PFSK-1 (cell line): ENCODE measurements around the gene TP53TG5.

Source experiments
- FOXP2 ChIP-seq: optimal IDR thresholded peaks from 2 replicates; pipeline ENCODE3; 2011; ENCODE audit warnings: borderline replicate concordance, control low read depth, inconsistent platforms; ENCODE audit not compliant: insufficient read depth; ENCODE audit errors: extremely low read length, extremely low read depth
- POLR2AphosphoS5 ChIP-seq: IDR thresholded peaks from 2 replicates; pipeline ENCODE4 v1.6.1; 2012; ENCODE audit warnings: low read depth, mild to moderate bottlenecking, control low read depth, low read length, moderate library complexity
- SIN3A ChIP-seq: IDR thresholded peaks from 2 replicates; pipeline ENCODE4 v1.6.1; 2012; ENCODE audit warnings: mild to moderate bottlenecking, low read length, moderate library complexity, borderline replicate concordance; ENCODE audit not compliant: insufficient read depth
- TAF1 ChIP-seq: IDR thresholded peaks from 2 replicates; pipeline ENCODE4 v1.6.1; 2012; ENCODE audit warnings: low read length, control low read depth, borderline replicate concordance; ENCODE audit not compliant: insufficient read depth
- TF ChIP-seq, protein P1 (sequence below), 2 experiments: IDR thresholded peaks; 2 replicates each; pipeline versions ENCODE4 v1.6.1 to v1.8.0; 2011 to 2012; ENCODE audit warnings: low read depth in 2 of 2, low read length in 2 of 2, control low read depth in 1 of 2, inconsistent platforms in 1 of 2, mild to moderate bottlenecking in 1 of 2, moderate library complexity in 1 of 2; ENCODE audit not compliant: insufficient read depth in 1 of 2

Gene TP53TG5

DNA sequence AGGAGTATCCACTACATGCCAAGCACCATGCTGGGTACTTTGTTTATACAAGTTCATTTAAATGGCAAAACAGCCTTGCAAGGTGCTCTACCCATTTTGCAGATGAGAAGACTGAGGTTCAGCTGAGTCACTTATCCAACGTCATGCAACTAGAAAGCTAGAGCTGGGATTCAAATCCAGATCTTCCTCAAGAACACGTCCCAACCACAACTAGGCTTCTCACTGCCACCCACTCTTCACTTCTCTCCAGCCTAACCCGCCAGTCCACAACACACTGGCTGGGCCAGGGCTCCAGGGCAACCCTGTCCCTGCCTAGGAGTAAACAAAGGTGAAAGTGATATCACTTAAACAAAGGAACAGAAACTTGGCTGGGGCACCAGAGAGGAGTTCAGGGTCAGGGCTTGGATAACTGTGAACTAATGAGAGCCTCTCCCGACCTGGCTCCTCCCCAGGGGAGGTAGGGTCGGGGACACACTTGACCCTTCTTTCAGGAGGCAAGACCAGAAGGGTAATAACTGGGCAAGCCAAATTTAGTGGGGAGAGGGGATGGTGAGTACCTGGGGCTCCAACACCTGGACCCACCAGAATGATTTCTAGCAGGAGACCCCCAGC lies 37.8 kb downstream of the TP53TG5 start:
- TF ChIP-seq SIN3A (no peak), POLR2AphosphoS5 (no peak), FOXP2 (no peak), TAF1 (no peak)
- TF ChIP-seq, protein P1, sequence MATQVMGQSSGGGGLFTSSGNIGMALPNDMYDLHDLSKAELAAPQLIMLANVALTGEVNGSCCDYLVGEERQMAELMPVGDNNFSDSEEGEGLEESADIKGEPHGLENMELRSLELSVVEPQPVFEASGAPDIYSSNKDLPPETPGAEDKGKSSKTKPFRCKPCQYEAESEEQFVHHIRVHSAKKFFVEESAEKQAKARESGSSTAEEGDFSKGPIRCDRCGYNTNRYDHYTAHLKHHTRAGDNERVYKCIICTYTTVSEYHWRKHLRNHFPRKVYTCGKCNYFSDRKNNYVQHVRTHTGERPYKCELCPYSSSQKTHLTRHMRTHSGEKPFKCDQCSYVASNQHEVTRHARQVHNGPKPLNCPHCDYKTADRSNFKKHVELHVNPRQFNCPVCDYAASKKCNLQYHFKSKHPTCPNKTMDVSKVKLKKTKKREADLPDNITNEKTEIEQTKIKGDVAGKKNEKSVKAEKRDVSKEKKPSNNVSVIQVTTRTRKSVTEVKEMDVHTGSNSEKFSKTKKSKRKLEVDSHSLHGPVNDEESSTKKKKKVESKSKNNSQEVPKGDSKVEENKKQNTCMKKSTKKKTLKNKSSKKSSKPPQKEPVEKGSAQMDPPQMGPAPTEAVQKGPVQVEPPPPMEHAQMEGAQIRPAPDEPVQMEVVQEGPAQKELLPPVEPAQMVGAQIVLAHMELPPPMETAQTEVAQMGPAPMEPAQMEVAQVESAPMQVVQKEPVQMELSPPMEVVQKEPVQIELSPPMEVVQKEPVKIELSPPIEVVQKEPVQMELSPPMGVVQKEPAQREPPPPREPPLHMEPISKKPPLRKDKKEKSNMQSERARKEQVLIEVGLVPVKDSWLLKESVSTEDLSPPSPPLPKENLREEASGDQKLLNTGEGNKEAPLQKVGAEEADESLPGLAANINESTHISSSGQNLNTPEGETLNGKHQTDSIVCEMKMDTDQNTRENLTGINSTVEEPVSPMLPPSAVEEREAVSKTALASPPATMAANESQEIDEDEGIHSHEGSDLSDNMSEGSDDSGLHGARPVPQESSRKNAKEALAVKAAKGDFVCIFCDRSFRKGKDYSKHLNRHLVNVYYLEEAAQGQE (IDR thresholded peaks at IDR 0.05; ENCODE audit: insufficient read depth in 1 of 2, low read depth in 2 of 2, low read length in 2 of 2), result no peak

DNA sequence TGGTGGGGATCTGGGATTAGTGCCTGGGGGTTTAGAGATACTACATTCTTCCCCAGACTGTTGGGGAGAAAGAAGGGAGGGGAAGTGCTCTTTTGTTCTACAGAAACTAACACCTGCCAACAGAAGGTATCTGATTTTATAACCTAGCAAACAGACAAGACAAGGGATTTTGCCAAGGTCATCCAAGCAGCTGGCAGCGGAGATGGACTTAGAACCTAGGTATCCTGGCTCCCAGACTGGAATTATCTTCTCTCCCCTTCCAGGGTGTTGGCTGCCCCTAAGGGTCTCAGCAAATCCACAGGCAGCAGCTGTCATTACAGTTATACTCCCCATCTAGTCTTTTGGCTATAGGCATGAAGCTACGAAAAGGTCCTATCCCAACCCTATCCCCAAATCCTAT lies 38.3 kb downstream of the TP53TG5 start:
- no peak for TF ChIP-seq TAF1
- TF ChIP-seq POLR2AphosphoS5, result no peak
- no peak for TF ChIP-seq SIN3A
- TF ChIP-seq FOXP2, result no peak
- TF ChIP-seq, protein P1 (IDR thresholded peaks at IDR 0.05; ENCODE audit: insufficient read depth in 1 of 2, low read depth in 2 of 2, low read length in 2 of 2), result no peak

DNA sequence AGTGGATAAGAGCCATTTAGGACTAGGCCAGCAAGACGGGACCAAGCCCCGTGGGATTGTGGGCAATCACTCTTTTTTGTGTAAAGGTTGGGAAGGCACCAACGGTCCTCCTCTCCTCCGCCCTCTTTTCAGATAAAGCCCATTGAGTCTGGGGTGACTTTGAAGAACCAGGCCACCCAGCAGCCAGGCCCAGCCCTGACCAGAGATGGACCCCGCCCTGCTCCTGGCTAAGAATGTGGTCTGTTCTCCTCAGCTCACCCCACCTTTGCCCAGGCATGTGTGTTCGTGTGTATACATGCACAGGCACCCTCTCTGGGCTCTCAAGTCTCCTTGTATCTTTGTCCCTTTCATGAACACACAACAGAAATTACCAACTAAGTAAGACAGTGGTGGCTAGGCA lies 39.0 kb downstream of the TP53TG5 start:
- TF ChIP-seq POLR2AphosphoS5, result no peak
- TF ChIP-seq SIN3A, result no peak

DNA sequence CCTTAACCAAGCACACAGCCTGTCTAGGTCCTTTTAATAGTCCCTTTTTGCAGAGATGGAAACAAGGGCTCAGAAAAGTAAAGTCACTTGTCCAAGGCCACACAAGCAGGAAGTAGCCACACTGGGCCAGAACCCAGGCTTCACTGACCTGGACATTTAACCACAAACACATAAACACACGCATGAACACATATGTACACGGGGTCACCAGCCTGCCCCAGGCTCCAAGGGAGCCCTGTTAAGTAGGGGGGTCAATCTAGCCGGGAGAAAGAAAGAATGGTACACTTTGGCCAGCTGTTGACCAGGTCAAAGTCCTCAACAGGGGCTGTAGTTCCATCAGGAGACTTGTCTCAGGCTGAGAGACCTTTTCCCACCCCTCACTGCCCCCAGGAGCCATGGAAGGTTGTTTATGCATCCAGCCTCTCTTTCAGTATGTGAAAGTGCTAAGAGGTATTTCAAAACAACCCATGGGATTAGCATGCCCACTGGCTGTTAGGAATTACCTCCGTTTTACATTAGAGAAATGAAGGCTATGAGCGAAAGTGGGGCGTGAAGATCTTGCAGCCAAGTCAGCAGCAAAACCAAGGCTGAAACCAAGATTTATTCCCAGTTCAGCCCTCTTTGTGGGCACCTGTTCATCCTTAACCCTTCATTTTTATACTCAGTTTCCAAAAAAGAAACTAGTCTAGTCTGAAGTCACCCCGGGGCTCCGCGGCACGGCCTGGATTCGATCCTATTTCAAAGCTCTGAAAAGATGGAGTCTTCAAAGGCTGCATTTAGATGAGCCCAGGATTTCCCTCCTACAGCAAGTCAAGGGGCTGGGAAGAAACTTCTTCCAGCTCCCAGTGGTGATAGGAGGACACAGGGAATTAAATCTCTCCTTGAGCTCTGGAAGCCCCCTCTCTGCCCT lies 39.7 kb downstream of the TP53TG5 start:
- TF ChIP-seq POLR2AphosphoS5, result no peak
- no peak for TF ChIP-seq SIN3A
- no peak for TF ChIP-seq TAF1
- TF ChIP-seq, protein P1 (IDR thresholded peaks at IDR 0.05; ENCODE audit: insufficient read depth in 1 of 2, low read depth in 2 of 2, low read length in 2 of 2), result no peak
- TF ChIP-seq FOXP2, result no peak

DNA sequence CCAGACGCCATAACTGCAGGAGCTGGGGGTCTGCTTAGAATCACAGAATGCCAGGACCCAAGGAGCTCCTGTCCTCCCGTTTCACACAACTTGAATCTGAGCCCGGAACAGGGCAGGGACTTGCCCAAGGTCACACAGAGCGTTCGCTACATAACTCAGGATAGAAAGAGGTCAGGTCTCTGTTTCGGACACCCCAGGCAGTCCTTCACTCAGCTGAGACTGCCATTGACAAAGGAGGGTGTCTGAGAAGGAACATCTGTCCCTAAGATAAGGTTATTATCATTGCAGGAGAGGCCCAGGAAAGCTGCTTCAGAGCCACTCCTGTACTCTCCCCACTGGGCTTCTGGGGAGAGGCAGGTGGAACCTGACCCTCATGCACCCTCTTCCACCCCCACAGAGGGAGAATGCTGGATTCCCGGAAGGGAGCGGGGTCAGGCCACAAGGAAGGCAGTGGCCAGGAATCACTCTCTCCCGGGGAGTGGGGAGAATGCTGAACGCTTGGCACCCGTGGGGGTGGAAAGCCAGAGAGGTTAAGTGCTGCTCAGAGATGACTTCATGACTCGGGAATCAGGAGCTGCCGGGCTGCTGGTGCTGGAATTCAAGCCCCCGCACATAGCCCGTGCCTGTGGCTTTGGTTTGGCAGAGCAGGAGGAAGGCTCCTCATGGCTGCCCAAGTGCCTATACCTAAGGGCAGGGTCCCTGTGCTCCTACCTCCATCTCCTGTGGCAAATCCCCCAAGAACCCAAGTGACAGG lies 40.6 kb downstream of the TP53TG5 start:
- TF ChIP-seq SIN3A (no peak), TAF1 (no peak), POLR2AphosphoS5 (no peak), FOXP2 (no peak)
- TF ChIP-seq, protein P1 (IDR thresholded peaks at IDR 0.05; ENCODE audit: insufficient read depth in 1 of 2, low read depth in 2 of 2, low read length in 2 of 2), result no peak
